K562 (cell line): ENCODE results near the gene DMWD. TPM values are rescaled to one million over a fixed set of nuclear protein-coding genes. Genes with fewer than 3 reads are reported as not detected.
A peak's percentile ranks its signal among the peaks of the same experiment; 100 is the strongest.

Source experiments
- ATAC-seq: fragments of 200-7000 bp; cut with Tn5 transposase; 3 replicates; pipeline ENCODE4 v1.9.1; 2020; ENCODE audit warnings: moderate library complexity
- BruUV-seq: library from RNA; stranded (reverse); fragments of 400-500 nt; replicated peaks from 2 replicates; lab custom pipeline; 2021; lab: Mats Ljungman, UMichigan
- CTCF ChIA-PET: fragments of 300-600 bp; formaldehyde crosslinking; extraction: SDS; loops from one replicate; lab custom pipeline; 2021; ENCODE audit warnings: low intra/inter-chr PET ratio; lab: Yijun Ruan, JAX
- POLR2A ChIA-PET: fragments of 300-600, 350-650 bp; sonication (Branson Sonifier 250); formaldehyde crosslinking; extraction: SDS; loops from one replicate; lab custom pipeline; 2021; ENCODE audit warnings: antibody characterized with exemption, inconsistent platforms; lab: Yijun Ruan, JAX
- DNase-seq, 4 experiments: peaks; one replicate each; pipeline versions ENCODE4 v3.0.0 to v3.0.0-alpha.2; 2011 to 2018; ENCODE audit warnings: low spot score in 3 of 4, mixed read lengths in 3 of 4; ENCODE audit errors: extremely low read depth in 1 of 4
- FAIRE-seq: peaks from 2 replicates; lab custom pipeline; 2011; peaks lifted over from hg19 to GRCh38; lab: Jason Lieb, UNC
- H2AFZ ChIP-seq: 2 replicates; pipeline ENCODE4 v1.6.0; 2011; ENCODE audit warnings: low read depth, low read length, control low read depth, inconsistent platforms
- H3K27ac ChIP-seq: fragments of 200-600 bp; 3 replicates; pipeline ENCODE4 v1.8.0; 2011; ENCODE audit warnings: low read depth, mild to moderate bottlenecking, control low read depth, inconsistent platforms, low read length, moderate library complexity, mixed read lengths; ENCODE audit errors: extremely low read depth
- H3K27me3 ChIP-seq, 2 experiments: fragments of 300-600 bp in 1 of 2; 2 replicates in 1 of 2; 3 replicates in 1 of 2; pipeline versions ENCODE4 v1.6.0 to v1.8.0; 2011; ENCODE audit warnings: inconsistent platforms in 2 of 2, low read length in 2 of 2, mild to moderate bottlenecking in 1 of 2, mixed read lengths in 1 of 2, moderate library complexity in 1 of 2; ENCODE audit not compliant: control insufficient read depth in 2 of 2, insufficient read depth in 2 of 2
- H3K36me3 ChIP-seq: fragments of 300-600 bp; 3 replicates; pipeline ENCODE4 v1.8.0; 2011; ENCODE audit warnings: mild to moderate bottlenecking, low read length, inconsistent platforms; ENCODE audit not compliant: control insufficient read depth, insufficient read depth
- H3K4me1 ChIP-seq, 2 experiments: fragments of 200-600 bp in 1 of 2; replicated peaks in 1 of 2; 2 replicates in 1 of 2; 3 replicates in 1 of 2; pipeline versions ENCODE4 v1.5.1 to v1.8.0; 2011; ENCODE audit warnings: inconsistent platforms in 2 of 2, low read length in 2 of 2, mild to moderate bottlenecking in 1 of 2, mixed read lengths in 1 of 2, moderate library complexity in 1 of 2; ENCODE audit not compliant: control insufficient read depth in 2 of 2, insufficient read depth in 2 of 2
- H3K4me2 ChIP-seq: 2 replicates; pipeline ENCODE4 v1.6.1; 2011; ENCODE audit warnings: low read length, control low read depth, inconsistent platforms, mixed read lengths; ENCODE audit not compliant: insufficient read depth
- H3K4me3 ChIP-seq: fragments of 200-600 bp; sonication (generic), shearing (Covaris generic); 2 replicates; pipeline ENCODE4 v1.5.1; 2016; ENCODE audit warnings: control low read depth, inconsistent platforms
- H3K79me2 ChIP-seq: fragments of 200-600 bp; 3 replicates; pipeline ENCODE4 v1.8.0; 2011; ENCODE audit warnings: low read length, inconsistent platforms; ENCODE audit not compliant: control insufficient read depth, insufficient read depth
- H3K9ac ChIP-seq, 2 experiments: 2 replicates each; pipeline versions ENCODE4 v1.6.0 to v1.6.1; 2011; ENCODE audit warnings: low read depth in 2 of 2, low read length in 2 of 2, control low read depth in 1 of 2, inconsistent platforms in 1 of 2, mild to moderate bottlenecking in 1 of 2, mixed read lengths in 1 of 2; ENCODE audit not compliant: insufficient read depth in 1 of 2
- H3K9me1 ChIP-seq: one replicate; pipeline ENCODE4 v1.6.0; 2011; ENCODE audit warnings: inconsistent platforms, mild to moderate bottlenecking, low read length, moderate library complexity; ENCODE audit not compliant: control insufficient read depth, insufficient read depth
- H3K9me3 ChIP-seq: replicated peaks from 2 replicates; pipeline ENCODE4 v1.5.1; 2011; ENCODE audit warnings: low read depth, low read length, inconsistent platforms; ENCODE audit not compliant: control insufficient read depth, insufficient read depth
- H4K20me1 ChIP-seq: replicated peaks from 2 replicates; pipeline ENCODE4 v1.6.1; 2011; ENCODE audit warnings: low read length, inconsistent platforms, mixed read lengths; ENCODE audit not compliant: control insufficient read depth, insufficient read depth
- CTCF ChIP-seq, 3 experiments: IDR thresholded peaks in 2 of 3; conservative IDR thresholded peaks in 1 of 3; 2 replicates each; pipeline ENCODE4 v1.5.1; 2011 to 2012; ENCODE audit warnings: low read length in 3 of 3, mild to moderate bottlenecking in 3 of 3, control low read depth in 2 of 3, improper control_type of control experiment in 1 of 3, inconsistent platforms in 1 of 3, low read depth in 1 of 3, mixed read lengths in 1 of 3, moderate library complexity in 1 of 3; ENCODE audit not compliant: insufficient read depth in 2 of 3
- FOXP4 ChIP-seq: sonication (generic); formaldehyde crosslinking; IDR thresholded peaks from 2 replicates; pipeline ENCODE4 v1.8.0; 2022; ENCODE audit warnings: mild to moderate bottlenecking, missing genetic modification reagents, borderline replicate concordance
- WGBS: fragments of 100-300 bp; shearing (Covaris generic); methylation state at CpG from one replicate; pipeline ENCODE4 v1.1.6; 2016; ENCODE audit warnings: low coverage, mixed read lengths; ENCODE audit not compliant: insufficient coverage; ENCODE audit errors: missing lambda C conversion rate; 5-methylcytosine and 5-hydroxymethylcytosine counted together
- in situ Hi-C: fragments of 300-500 bp; cut with MboI; formaldehyde crosslinking; loops from 4 replicates; pipeline ENCODE4 v1.15.0; 2018; ENCODE audit warnings: inconsistent platforms, mixed read lengths
- intact Hi-C: fragments of 100-400 bp; cut with micrococcal nuclease; formaldehyde crosslinking; loops from 2 replicates; pipeline ENCODE4 v1.14.2; 2022
- polyA plus RNA-seq, 8 experiments: library from polyadenylated mRNA; depleted of rRNA in 4 of 8; stranded (reverse) in 5 of 8; unstranded in 3 of 8; fragments of >200 nt; fragmentation: Nextera tagmentation in 2 of 8; fragmentation: Illumina TruSeq in 1 of 8; extraction: Ambion mirVana in 2 of 8; extraction: Trizol in 1 of 8; gene quantifications; 2 replicates each; pipeline versions ENCODE4 v1.2.1 to v1.2.3, GENCODE V29; 2011 to 2014; ENCODE audit warnings: inconsistent platforms in 1 of 8, missing spikeins in 1 of 8
- total RNA-seq, 7 experiments: library from RNA; depleted of rRNA in 6 of 7; stranded (reverse); fragments of >200 nt in 6 of 7; fragmentation: Illumina TruSeq in 2 of 7; extraction: Trizol in 2 of 7; gene quantifications; 2 replicates each; pipeline versions ENCODE4 v1.2.1 to v1.2.3, GENCODE V29; 2011 to 2021; ENCODE audit warnings: low replicate concordance in 1 of 7

DMWD gene
- total and polyA plus RNA-seq, 9 of the 15 experiments (the other 6 are each of a cell fraction or from before 2014, with no cell fraction given): 4.7 to 54.6 (median 19.0) TPM

GRCh38 chr19:45753548-45753947 is 39.1 kb downstream of the DMWD start:
- H3K27ac ChIP-seq: no peak overlapping the region
- no peak overlapping the region for H3K4me3 ChIP-seq
- no peaks in the 10 kb centered on the region for H3K79me2 ChIP-seq
- peak; percentile 80 for ATAC-seq
- BruUV-seq: no TSS peak
- no peak overlapping the region for H3K4me2 ChIP-seq
- no peaks in the 10 kb centered on the region for H3K27me3 ChIP-seq
- POLR2A ChIA-PET: interaction anchor here (0.6 to 1.1 kb wide), 2 partner anchors 23 to 38 kb away, joined by 3 read pairs; partner anchors contain the start of gene FBXO46
- DNase-seq: peak in 2 of 4 experiments; percentile 43 to 44
- H4K20me1 ChIP-seq: no peaks in the 10 kb centered on the region
- H3K9me3 ChIP-seq: no peaks in the 10 kb centered on the region
- H3K4me1 ChIP-seq: no peaks in the 10 kb centered on the region; a peak in 1 of 5 replicates
- H3K9me1 ChIP-seq: no peaks in the 10 kb centered on the region
- FAIRE-seq: no peak
- TF ChIP-seq CTCF (IDR thresholded peaks at IDR 0.05 in 2 of 3, conservative IDR thresholded peaks at IDR 0.05 in 1 of 3; ENCODE audit: insufficient read depth in 2 of 3, low read depth in 1 of 3, low read length in 3 of 3): peak in 2 of 3 experiments; percentile 31 to 43; a peak in 5 of 6 replicates
- no peak for TF ChIP-seq FOXP4 (CRISPR knock-in tag)
- TF ChIP-seq, all 486 proteins: peak for 1
- no peaks in the 10 kb centered on the region for H3K36me3 ChIP-seq
- in situ Hi-C loops: no loop called here
- H2AFZ ChIP-seq: no peak overlapping the region
- H3K9ac ChIP-seq: no peak overlapping the region
- 43% methylated on average over 6 of the region's 6 CpGs for WGBS
- intact Hi-C loops: no loop called here
- CTCF ChIA-PET: no interaction called here
